Measurements from ENCODE around the gene EBF4. TPM values are rescaled to one million over a fixed set of nuclear protein-coding genes. Genes with fewer than 3 reads are reported as not detected.

Gene EBF4, protein sequence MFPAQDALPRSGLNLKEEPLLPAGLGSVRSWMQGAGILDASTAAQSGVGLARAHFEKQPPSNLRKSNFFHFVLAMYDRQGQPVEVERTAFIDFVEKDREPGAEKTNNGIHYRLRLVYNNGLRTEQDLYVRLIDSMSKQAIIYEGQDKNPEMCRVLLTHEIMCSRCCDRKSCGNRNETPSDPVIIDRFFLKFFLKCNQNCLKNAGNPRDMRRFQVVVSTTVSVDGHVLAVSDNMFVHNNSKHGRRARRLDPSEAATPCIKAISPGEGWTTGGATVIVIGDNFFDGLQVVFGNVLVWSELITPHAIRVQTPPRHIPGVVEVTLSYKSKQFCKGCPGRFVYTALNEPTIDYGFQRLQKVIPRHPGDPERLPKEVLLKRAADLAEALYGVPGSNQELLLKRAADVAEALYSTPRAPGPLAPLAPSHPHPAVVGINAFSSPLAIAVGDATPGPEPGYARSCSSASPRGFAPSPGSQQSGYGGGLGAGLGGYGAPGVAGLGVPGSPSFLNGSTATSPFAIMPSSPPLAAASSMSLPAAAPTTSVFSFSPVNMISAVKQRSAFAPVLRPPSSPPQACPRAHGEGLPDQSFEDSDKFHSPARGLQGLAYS
- 1 to 10 TPM; 4.3 to 7.0 (median 4.7) TPM for polyA plus RNA-seq

DNA sequence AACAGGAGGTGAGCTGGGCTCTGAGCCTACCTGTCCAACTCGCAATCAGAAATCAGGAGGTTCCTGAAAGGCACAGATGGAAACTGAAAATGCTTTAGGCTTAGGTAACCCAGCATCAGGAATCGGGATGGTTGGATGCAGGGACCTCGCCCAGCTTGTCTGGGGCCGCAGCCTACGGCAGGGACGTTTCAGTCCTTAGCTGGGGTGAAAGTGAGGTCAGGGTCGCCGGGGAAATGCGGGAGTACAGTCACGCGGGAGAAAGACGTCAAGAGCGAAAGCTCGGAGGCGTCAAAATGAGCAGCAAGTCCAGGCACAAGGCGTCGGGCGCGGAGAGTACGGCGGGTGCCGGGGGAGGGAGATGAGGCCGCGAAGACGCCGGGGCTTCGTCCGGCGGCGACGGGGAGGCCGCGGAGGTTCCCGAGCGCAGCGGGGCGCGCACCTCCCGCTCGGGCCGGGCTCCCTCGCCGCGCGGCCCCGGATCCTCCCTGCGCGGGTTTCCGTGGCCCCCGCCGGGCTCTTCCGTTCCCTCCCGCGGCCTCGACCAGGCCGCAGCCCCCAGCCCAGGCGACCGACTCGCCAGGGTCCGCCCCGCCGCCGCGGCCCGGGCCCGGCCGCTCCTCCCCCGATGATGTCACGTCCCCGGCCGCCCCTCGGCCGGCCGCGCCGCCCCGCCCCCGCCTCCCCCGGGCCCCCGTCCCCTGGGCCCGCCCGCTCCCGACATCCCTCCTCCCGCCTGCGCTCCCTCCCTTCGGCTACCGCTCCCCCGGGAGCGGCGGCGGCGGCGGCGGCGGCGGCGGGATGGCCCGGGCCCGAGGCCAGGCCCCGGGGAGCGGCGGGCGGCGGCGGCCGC, at the start of gene EBF4:
Gene EBF4, plus strand, starts transcription at position 745 of the 850 bp plus-strand sequence. CDS start 866 bp downstream, outside the sequence.
- 4 to 9% (median 7%) methylated on average over 29 to 87 of the region's 106 CpGs for WGBS, 3 donors
- H3K27ac ChIP-seq (ENCODE audit: low read depth, low read length): peak within 1 kb of the TSS; percentile 48

DNA sequence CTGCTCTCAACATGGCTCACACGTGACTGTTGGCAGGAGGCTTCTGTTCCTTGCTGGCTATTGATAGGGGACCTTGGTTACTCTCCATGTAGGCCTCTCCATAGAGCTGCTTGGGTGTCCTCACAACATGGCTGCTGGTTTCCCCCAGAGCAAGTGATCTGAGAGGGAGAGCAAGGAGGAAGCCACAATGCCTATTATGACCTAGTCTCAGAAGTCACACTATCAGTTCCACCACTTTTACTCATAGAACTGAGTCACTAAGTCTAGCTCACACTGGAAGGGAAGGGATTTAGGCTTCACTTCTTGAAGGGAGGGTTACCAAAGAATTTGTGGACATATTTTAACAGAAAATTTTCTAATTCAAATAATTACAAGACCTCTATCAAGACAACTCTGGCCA, 48.9 kb upstream of the EBF4 start:
- WGBS, 3 donors: 94 to 100% (median 96%) methylated on average over 1 of the region's 1 CpG
- H3K27ac ChIP-seq (ENCODE audit: low read depth, low read length): no peak overlapping the region

DNA sequence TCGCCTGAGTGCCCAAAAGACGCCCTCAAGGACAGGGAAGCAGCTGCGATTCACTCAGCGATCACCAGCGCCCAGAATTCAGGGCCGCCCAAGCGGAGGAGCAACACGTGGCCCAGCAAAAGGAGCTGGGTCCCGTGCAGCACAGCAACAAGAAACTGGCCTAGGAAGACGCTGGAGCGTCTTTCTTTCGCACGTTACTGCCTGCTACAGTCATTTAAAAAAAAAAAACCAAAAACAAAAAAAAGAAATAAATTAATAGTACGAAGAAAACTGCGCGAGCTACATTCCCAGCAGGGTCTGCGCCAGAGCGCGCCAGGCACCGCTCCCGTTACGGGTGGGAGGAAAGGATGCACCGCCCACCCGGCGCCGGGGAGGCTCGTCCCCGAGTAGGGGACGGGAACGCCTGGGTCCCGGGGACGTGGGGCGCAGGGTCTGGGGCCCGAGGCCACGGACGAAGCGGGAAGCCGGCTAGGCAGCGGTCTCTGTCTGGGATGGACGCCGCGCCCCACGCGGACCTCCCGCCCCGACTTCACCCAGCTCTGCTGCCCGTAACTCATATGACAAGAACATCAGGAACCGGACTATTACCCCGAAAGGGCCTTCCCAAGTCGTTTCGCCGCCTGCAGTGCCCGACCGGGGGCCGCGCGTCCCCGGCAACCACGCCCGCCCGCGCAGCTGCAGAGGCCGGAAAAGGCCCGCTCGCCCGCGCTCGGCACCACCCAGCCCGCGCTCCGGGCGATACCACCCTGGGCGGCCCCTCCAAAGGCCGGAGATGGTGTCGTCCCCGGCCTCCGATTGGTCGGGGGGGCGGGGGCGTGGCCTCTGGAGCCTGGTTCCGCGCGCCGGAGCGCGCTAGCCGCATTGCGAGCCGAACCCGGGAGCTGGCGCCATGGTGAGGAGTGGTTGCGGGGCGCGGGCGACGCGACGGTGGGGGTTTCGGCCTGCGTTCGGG, 40.5 kb upstream of the EBF4 start, which contains the start of gene NOP56:
Gene NOP56, plus strand, starts transcription at position 861 of the 952 bp plus-strand sequence. Its CDS starts 29 bp downstream, at position 890.
- WGBS, 3 donors: 0% methylated on average over 84 to 101 of the region's 101 CpGs
- H3K27ac ChIP-seq (ENCODE audit: low read depth, low read length): no peak within 1 kb of the TSS

DNA sequence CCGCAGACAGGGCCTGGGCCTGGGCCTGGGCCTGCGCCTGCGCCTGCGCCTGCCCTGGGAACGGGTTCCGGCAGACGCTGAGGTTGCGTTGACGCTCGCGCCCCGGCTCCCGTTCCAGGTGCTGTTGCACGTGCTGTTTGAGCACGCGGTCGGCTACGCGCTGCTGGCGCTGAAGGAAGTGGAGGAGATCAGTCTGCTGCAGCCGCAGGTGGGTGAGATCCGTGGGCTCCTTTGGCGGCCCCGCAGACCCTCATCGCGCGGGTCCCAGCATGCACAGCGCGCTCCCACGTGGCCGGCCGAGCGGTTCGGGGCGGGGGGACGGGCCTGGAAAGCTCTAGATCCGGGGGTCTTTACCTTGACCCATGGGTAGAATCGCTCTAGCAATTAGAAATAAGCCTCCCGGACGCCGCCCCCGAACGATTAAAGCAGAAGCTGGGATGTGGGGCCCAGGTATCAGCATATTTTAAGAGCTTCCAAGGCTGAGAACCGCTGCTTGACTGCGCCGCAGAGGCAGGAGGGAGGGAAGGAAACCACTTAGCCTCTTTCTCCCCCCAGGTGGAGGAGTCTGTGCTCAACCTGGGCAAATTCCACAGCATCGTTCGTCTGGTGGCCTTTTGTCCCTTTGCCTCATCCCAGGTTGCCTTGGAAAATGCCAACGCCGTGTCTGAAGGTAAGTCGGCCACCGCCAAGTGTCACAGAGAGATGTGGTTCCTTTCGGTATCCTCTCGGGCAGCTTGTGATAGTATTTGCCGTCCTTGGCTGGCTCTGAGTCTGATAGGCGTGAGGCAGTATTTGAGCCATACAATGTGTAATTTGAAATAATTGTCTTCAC, 39.6 kb upstream of the EBF4 start:
- H3K27ac ChIP-seq (ENCODE audit: low read depth, low read length): no peak overlapping the region
- 0 to 1% (median 0%) methylated on average over 55 to 56 of the region's 56 CpGs for WGBS, 3 donors

DNA sequence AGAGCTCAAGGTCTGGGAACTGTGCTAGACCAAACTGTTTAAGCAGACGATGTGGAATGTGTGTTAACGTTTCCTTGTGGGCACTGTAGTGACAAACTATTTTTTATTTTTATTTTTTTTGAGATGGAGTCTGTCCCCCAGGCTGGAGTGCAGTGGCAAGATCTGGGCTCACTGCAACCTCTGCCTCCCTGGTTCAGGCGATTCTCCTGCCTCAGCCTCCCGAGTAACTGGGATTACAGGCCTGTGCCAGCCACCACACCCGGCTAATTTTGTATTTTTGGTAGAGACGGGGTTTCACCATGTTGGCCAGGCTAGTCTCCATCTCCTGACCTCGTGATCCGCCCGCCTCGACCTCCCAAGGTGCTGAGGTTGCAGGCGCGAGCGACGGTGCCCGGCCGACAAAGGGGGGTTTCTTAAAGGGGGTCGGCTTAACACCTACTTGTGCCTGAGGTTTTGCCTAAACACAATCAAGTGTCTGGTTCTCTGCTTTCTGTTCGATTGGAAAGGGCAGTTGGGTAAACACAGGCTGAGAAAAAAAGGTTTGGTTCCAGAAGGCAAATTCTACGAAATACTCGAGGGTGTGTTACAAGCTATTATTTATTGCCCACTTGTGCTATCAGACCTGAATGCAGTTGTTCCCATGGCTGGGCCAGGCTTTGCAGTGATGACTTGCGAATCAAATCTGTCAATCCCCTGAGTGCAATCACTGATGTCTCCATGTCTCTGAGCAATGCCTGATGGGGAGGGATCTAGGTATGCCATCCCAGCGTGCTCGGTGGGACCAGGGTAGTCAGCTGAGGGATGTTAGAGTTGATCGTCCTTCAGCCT, 38.8 kb upstream of the EBF4 start:
- H3K27ac ChIP-seq (ENCODE audit: low read depth, low read length): no peak overlapping the region
- 33 to 42% (median 34%) methylated on average over 24 of the region's 24 CpGs for WGBS, 3 donors

DNA sequence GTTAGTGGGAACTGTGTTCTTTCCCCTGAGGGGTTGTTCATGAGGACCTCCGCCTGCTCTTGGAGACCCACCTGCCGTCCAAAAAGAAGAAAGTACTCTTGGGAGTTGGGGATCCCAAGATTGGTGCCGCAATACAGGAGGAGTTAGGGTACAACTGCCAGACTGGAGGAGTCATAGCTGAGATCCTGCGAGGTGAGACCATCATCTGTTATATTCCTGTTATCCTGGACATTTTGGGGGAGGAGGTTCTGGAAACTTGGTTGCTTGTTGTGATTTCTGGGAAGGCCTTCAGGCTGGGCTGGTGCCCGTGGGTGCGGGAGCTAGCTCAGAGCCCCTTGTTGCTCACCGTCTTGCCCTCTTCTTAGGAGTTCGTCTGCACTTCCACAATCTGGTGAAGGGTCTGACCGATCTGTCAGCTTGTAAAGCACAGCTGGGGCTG, 38.2 kb upstream of the EBF4 start:
- 83 to 85% (median 84%) methylated on average over 9 of the region's 9 CpGs for WGBS, 3 donors
- no peak overlapping the region for H3K27ac ChIP-seq (ENCODE audit: low read depth, low read length)

DNA sequence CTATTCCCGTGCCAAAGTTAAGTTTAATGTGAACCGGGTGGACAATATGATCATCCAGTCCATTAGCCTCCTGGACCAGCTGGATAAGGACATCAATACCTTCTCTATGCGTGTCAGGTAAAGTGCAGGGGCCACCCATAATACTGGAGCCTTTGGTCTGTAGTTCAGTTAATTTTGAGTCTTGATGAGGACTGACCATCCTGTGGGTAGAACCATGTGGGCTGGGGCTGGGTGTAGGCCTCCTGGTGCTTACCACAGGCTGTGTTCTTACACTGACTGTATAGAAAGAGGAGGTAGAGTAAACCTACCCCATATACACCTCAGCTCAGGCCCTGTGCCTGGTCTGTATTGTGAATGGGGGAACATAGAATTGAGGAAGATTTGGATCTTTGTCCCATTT, 37.7 kb upstream of the EBF4 start:
- no peak overlapping the region for H3K27ac ChIP-seq (ENCODE audit: low read depth, low read length)
- WGBS, 3 donors: 84 to 91% (median 90%) methylated on average over 3 of the region's 3 CpGs

DNA sequence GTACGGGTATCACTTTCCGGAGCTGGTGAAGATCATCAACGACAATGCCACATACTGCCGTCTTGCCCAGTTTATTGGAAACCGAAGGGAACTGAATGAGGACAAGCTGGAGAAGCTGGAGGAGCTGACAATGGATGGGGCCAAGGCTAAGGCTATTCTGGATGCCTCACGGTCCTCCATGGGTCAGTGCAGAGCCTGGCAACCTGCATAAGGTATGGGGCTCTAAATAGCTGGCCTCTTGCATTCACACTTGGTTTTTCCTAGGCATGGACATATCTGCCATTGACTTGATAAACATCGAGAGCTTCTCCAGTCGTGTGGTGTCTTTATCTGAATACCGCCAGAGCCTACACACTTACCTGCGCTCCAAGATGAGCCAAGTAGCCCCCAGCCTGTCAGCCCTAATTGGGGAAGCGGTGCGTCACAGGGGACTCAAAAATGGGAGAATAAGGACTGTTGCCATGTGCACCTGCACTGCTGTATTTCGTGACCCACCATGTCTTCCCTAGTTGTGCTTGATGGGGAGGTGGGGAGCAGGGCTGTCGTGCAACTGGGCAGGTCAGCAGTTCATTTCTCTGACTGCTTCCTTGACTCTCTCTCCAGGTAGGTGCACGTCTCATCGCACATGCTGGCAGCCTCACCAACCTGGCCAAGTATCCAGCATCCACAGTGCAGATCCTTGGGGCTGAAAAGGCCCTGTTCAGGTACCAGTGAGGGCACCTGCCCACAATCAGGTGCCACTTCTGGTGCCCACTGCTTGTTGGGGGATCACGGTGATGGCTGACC, 37.1 kb upstream of the EBF4 start:
- WGBS, 3 donors: 90 to 94% (median 93%) methylated on average over 17 of the region's 17 CpGs
- H3K27ac ChIP-seq (ENCODE audit: low read depth, low read length): no peak overlapping the region

DNA sequence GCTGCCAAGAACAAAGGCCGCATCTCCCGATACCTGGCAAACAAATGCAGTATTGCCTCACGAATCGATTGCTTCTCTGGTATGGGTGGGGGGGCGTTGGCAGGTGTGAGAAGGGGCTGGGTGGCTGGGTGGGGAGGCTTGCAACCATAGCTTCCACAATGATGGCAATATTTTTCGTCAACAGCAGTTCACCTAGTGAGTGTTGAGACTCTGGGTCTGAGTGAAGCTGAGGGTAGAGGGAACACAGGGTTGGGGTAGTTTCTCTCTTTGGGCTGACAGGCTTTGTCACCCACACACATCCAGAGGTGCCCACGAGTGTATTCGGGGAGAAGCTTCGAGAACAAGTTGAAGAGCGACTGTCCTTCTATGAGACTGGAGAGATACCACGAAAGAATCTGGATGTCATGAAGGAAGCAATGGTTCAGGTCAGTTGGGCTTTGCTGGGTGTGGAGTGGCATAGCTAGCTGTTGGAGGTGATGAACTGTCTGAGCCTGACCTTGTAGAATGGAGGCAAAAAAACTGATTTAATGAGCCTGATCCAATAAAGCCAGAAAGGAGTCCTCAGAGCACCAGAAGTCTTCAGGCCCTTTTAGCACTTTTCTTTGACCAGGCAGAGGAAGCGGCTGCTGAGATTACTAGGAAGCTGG, 36.0 kb upstream of the EBF4 start:
- no peak overlapping the region for H3K27ac ChIP-seq (ENCODE audit: low read depth, low read length)
- WGBS, 3 donors: 87 to 90% (median 88%) methylated on average over 12 of the region's 12 CpGs

DNA sequence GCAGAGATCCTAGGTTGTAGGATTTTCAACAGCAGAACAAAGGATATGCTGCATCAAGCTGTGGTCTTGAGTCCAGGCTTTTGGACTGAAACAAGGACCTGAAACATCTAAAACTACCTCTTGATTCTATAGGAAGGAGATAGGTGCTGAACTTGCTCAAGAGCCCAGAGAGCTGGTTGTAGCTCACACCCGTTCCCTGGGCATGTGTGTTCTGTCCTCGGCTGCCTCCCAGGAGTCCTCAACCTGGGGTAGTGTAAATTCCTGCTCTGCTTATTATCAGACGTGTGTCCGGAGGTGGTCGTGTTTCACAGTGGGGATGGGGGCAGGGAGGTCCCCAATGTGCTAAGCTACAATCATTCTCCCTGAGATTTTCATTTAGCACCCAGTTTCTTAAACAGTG, 35.3 kb upstream of the EBF4 start:
- no peak overlapping the region for H3K27ac ChIP-seq (ENCODE audit: low read depth, low read length)
- WGBS, 3 donors: 69 to 77% (median 75%) methylated on average over 5 of the region's 5 CpGs

DNA sequence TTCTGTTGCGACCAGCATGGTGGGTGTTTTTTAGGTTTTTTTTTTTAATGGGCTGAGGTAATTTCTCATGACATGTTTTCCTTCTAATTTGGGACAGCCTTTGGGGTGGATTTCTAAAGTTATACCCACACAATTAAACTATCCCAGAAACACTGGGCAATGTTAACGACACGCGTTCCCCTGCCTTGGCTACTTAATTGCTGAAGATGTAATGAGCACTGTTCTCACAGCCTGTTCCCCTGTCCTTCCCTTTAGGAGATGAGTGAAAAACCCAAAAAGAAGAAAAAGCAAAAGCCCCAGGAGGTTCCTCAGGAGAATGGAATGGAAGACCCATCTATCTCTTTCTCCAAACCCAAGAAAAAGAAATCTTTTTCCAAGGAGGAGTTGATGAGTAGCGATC, 34.9 kb upstream of the EBF4 start:
- 76 to 93% (median 87%) methylated on average over 5 of the region's 5 CpGs for WGBS, 3 donors

DNA sequence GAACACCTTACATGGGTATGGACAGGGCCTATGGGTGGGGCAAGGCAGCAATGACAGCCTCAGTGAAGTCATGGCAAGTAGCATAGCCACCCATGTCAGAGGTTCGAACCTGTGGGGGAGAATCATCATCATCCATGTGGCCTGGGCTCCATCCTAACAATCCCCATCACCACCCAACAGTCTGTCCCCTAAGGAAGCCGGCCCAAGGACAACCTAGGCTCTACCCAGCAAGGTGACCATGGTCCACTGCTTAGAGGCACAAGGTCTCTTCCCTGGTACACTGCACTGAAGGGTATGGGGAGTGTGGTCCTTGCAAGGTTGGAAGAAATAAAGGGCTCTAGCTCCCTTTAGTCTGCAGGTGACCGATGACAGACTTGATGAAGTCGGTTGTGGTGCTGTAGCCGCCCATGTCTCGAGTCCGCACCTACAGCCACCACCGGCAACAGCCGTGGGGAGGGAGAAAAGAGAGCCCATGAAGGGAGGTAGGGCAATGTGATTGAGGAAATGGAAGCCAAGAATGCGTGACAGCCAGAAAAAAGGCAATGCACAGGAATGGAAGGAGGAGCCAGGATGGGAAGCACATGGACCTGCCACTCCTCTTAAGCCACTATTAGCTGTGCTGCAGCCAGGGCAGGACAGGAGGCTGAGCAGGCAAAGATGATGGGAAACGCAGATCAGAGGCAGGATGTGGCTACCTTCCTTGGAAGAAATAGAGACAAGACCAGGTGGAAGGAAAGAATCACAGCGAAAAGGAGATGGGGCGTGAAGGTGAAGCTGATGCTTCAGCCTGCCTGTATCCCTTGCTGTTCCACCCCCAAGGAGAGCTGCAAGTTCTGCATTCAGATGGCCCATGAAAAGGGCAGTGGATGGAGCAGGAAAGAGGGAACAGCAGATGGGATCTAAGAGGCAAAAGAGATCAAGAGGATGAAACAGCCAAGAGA, 33.9 kb upstream of the EBF4 start:
- no peak overlapping the region for H3K27ac ChIP-seq (ENCODE audit: low read depth, low read length)
- WGBS, 3 donors: 74 to 81% (median 77%) methylated on average over 13 of the region's 13 CpGs

More for the DNA sequence above, 34.9 kb upstream of the EBF4 start:
- H3K27ac ChIP-seq (ENCODE audit: low read depth, low read length): no peak overlapping the region

DNA sequence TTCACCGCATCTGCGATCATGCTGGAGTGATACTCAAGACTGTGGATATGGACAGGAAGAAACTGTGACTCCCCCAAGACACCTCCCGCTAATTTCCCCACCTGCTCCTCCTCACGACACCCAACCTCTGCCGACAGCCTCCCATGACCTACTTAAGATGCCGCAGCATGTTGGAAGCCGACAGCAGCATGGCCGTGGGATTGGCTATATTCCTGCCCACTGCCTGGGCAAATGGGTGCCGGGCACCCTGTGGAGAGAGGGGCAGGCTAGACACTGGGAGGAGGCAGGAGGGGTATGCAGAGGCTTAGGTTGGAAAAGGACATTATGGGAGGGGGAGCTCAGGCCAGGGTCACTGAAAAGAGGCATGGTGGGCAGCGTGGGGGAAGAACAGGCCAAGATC, 33.0 kb upstream of the EBF4 start:
- WGBS, 3 donors: 88 to 92% (median 89%) methylated on average over 10 of the region's 10 CpGs
- H3K27ac ChIP-seq (ENCODE audit: low read depth, low read length): no peak overlapping the region

DNA sequence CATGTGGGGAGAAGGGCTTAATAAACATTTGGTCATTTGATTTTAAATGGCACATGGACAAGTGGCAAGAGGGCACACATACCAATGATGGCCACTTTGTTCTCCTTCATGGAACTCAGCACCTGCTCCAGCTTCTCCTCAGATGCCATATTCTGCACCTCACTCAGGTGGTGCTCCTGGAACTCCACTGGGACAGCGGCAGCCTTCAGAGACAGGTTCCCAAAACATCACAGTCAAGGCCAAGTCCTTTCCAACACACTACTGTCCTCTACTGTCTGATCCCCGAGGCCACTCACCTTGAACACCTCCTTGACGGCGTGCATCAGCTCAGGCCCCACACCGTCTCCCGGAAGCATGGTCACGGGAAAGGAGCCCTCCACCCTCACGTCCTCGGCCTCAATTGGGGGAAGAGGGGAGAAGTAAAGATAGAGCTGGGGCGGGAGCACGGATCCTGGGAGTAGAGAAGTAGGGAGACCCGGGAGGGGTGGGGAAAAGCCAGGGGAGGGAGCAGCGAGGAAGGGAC, 29.2 kb upstream of the EBF4 start:
- 4 to 10% (median 8%) methylated on average over 13 of the region's 13 CpGs for WGBS, 3 donors
- H3K27ac ChIP-seq (ENCODE audit: low read depth, low read length): no peak overlapping the region

Measured in adipose tissue (tissue), 3 donors.